ENCODE measurements around the gene TMEM167B.
A peak's percentile ranks its signal among the peaks of the same experiment; 100 is the strongest.
"Not testable (repeated sequence)": the region's sequence is repeated elsewhere in the genome, so short reads cannot be mapped to it uniquely, and the experiment has no call there.

Gene TMEM167B

DNA sequence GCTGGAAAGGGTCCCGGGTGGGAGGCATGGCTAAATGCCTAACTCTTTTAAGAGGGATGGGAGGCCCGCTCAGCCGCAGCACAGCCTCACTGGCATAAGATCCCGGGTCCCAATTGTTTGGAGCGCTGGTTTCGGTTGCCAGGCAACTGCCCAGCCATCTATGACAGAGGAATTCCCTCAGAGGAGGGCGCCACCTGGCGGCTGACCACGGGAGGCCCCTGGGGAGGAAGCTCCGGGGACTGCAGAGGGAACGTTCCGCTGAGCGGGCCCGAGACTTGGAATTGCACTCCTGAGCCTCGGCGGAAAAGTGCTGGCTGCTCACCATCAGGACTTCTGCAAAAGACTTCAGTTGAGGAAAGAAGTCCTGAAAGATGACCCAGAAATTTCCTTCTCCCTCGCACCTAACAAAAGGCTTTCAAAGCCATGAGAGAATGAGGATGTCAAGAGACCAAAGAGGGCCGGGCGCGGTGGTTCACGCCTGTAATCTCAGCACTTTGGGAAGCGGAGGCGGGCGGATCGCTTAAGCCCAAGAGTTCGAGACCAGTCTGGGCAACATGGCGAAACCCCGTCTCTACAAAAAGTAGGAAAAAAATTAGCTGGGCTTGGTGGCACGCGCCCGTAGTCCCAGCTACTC lies 22.2 kb downstream of the TMEM167B start:
- peak; percentile 77 to 88 for DNase-seq (ENCODE audit: low read depth in 2 of 2)

- peak; percentile 67 to 70 for DNase-seq (ENCODE audit: low read depth in 2 of 2)
These were observed 23.2 kb downstream of the TMEM167B start, which contains the start of gene ELAPOR1 for GRCh38 chr1:109113590-109114341. ELAPOR1 (plus strand) TSS chr1:109114115; CDS start chr1:109114184, 69 bp downstream.

DNA sequence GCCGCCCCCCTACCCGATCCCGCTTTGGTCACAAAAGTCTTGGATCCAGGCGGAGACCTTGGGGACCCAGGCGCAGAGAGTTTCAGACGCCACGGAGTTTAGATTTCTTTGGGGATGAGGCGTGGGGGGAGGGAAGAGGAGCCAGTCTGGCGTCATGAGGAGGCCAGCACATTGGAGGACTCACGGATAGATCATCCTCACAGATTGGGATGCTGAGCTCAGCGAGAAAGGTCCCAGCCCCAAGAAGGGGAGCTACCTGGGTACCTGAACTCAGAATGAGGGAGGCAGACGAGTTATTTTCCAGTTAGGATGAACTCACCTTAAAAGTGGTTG lies 23.7 kb downstream of the TMEM167B start:
- DNase-seq (ENCODE audit: low read depth in 2 of 2): no peak

- no peak for DNase-seq (ENCODE audit: low read depth in 2 of 2)
These were observed 25.1 kb downstream of the TMEM167B start for GRCh38 chr1:109115685-109116084.

- DNase-seq (ENCODE audit: low read depth in 2 of 2): no peak
These were observed 25.7 kb downstream of the TMEM167B start for GRCh38 chr1:109116286-109116685.

DNA sequence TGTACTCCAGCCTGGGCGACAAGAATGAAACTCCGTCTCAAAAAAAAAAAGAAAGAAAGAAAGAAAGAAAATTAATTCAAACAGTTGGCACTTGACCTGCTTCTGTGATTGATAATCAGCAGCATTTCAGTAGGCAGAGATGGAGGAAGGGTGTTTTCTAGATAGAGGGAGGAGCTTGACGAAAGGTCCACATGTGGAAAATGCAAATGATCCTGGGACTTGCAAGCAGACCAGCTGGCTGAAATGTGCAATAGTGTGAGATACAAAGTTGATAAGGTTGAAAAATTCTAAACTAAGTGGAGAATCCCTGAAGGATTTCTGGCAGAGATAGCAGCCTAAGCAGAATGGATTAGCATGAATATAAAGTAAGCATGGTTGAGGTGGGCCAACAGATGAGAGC lies 27.5 kb downstream of the TMEM167B start:
- no peak for DNase-seq (ENCODE audit: low read depth in 2 of 2)

DNA sequence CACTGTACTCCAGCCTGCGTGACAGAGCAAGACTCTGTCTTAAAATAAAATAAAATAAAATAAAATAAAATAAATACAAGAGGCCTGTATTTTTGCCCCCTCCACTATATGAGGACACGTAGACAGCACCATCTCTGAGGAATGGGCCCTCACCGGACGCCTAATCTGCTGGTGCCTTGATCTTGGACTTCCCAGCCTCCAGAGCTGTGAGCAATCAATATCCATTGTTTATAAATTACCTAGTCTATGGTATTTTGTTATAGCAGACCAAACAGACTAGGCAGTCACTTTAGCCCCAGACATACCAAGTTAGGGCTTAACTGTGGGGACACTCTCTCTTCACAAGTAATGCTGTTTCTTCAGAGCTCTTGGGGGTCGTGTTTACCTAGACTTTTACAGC lies 29.8 kb downstream of the TMEM167B start:
- DNase-seq (ENCODE audit: low read depth in 2 of 2): no peak

DNA sequence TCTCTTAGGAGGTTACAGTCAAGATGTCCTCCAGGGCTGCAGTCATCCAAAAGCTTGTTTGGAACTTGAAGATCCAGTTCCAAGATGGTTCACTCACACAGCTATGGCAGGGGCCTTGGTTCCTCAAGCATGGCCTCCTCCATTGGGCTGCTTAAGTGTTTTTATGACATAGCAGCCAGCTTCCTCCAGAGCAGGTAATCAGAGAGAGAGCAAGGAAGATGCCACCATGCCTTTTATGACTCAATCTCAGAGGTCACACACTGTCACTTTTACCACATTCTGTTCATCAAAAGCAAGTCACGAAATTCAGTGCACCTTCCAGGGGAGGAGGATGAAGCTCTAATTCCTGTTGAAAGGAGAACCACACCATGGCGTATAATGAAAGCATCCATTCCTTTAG lies 40.5 kb downstream of the TMEM167B start:
- DNase-seq (ENCODE audit: low read depth in 2 of 2): no peak

DNA sequence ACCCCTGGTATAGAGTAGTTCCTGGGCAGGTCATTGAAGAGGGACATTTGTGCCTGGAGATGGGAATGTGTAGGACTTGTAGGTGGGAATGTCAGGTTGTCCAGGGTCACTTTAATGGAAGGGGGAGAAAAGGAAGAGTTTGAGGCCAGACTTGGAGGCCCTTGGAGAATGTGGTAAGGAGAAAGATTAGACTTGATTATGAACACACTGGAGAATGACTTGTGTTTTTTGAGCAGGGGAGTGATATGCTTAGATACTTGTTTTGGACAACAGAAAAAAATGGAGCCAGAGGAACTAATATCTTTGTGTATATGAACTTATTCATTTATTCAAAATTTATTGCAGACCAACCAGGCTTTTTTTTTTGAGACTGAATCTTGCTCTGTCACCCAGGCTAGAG lies 41.2 kb downstream of the TMEM167B start:
- DNase-seq (ENCODE audit: low read depth in 2 of 2): no peak

GRCh38 chr1:109133002-109133706 lies 42.6 kb downstream of the TMEM167B start:
- no peak for DNase-seq (ENCODE audit: low read depth in 2 of 2)

DNA sequence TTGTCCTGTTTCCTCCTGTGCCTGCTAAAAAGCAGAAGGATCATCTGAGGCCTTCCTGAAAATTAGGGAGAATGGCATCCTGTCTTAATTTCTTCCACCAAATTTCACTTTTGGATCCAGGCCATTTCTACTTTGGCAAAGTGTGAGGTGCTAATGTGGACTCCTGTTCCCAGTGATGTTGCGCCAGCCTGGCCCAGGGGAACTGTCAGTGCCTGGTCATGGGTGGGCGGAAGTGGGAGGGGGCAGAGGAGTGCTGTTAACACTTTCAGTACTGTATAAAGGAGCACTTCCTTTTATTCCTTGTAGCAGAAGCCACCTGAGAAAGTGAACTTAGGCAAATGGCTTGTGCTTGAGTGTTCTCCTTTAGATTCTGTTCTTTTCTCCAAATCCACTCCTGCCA lies 43.3 kb downstream of the TMEM167B start:
- no peak for DNase-seq (ENCODE audit: low read depth in 2 of 2)

- no peak for DNase-seq (ENCODE audit: low read depth in 2 of 2)
These were observed 43.9 kb downstream of the TMEM167B start for GRCh38 chr1:109134423-109134822.

GRCh38 chr1:109135940-109136339 lies 45.4 kb downstream of the TMEM167B start:
- no peak for DNase-seq (ENCODE audit: low read depth in 2 of 2)

DNA sequence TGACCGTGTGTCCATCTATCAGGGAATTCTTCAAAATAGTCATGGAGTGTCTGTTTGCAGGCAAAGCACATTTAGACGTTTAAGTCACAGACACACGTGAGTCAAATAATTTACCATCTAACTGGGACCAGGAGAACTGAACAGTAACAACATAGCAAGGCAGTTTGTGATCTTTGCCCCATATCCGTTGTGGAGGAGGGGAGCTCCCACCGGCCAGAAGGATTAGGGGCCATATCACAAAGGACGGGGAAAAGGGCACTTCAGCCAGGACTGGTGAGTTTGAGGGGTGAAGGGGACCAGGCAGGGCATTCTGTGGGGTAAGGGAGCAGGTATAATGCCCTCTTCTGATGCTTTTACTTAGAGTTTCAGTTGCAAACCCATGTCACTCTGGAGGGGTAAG lies 46.2 kb downstream of the TMEM167B start:
- no peak for DNase-seq (ENCODE audit: low read depth in 2 of 2)

DNA sequence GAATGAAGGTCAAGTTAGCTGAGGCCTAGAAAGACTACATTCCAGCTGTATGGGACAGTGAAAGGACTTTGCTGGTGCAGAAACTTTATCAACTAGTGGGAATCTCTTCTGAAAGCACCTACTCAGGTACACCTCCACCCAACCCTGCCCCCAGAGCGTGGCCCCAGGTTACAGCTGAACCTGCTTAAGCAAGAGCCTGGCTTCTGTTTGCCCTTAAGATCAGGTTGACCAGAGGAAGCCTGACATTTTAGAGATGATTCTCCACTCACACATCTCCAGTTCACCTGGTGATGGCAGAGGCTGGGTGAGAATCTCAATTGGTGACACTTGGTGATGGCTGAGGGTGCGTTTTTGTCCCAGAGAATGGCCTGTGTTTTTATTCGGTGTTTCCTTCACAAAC lies 47.4 kb downstream of the TMEM167B start:
- DNase-seq (ENCODE audit: low read depth in 2 of 2): no peak

- no peak for DNase-seq (ENCODE audit: low read depth in 2 of 2)
These were observed 47.8 kb downstream of the TMEM167B start for GRCh38 chr1:109138358-109138757.

DNA sequence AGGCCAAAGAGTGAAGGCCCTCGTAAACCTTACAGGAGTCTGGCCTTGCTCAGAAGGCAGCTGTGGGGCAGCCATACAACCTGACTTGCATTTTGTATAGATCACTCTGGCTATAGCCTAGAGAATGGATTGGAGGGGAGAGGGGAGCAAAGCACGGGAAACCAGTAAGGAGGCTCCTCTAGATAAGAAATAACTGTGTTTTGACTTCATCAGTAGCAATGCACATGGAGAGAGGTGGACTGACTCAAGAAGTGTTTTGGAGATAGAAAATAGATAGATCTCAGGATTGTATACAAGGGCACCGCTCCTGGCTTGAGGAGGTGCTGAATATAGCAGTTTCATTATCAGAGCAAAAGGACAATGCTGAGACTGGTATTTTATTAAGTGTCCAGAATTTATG lies 49.8 kb downstream of the TMEM167B start:
- no peak for DNase-seq (ENCODE audit: low read depth in 2 of 2)

DNA sequence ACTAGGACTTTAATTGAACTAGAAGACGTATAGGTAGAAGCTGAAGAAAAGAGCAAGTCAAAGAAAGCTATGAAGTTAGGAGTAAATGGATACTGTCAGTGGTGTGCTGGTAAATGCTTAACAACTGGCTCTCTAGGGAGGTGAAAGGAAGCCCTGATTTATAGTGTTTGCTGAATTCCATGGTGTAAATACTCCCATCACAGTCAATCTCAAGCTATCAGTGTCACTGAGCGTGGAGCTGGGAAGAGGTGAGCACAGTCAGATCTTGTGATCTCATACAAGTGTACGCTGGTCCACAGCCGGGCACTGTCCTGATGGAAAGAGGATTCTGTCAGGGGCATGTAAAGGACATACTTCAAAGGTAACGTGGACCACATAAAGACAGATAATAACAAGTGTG lies 51.7 kb downstream of the TMEM167B start:
- no peak for DNase-seq (ENCODE audit: low read depth in 2 of 2)

DNA sequence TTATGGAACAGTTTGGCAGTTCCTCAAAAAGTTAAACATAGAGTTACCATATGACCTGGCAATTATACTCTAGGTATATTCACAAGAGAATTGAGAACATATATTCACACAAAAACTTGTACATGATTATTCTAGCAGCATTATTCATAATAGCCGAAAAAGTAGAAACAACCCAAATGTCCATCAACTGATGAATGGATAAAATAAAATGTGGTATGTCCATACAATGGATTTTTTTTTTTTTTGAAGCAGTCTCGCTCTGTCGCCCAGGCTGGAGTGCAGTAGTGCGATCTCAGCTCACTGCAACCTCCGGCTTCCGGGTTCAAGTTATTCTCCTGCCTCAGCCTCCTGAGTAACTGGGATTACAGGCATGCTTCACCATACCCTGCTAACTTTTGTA lies 52.2 kb downstream of the TMEM167B start:
- not testable (repeated sequence) for DNase-seq (ENCODE audit: low read depth in 2 of 2)

Measured in stimulated activated CD8-positive, alpha-beta memory T cell treated with anti-CD3 and anti-CD28 coated beads, Interleukin-7, amount 100 ng/mL, for 1 hour (primary cell).